HPDE6-E6E7 (cell line): ENCODE measurements around the gene PERCC1.
"Not testable (repeated sequence)": the region's sequence is repeated elsewhere in the genome, so short reads cannot be mapped to it uniquely, and the experiment has no call there.

Experiments used
- DNase-seq: peaks from one replicate; pipeline ENCODE4 v3.0.0; 2011; ENCODE audit warnings: missing footprints; ENCODE audit errors: extremely low spot score

The PERCC1 gene

DNA sequence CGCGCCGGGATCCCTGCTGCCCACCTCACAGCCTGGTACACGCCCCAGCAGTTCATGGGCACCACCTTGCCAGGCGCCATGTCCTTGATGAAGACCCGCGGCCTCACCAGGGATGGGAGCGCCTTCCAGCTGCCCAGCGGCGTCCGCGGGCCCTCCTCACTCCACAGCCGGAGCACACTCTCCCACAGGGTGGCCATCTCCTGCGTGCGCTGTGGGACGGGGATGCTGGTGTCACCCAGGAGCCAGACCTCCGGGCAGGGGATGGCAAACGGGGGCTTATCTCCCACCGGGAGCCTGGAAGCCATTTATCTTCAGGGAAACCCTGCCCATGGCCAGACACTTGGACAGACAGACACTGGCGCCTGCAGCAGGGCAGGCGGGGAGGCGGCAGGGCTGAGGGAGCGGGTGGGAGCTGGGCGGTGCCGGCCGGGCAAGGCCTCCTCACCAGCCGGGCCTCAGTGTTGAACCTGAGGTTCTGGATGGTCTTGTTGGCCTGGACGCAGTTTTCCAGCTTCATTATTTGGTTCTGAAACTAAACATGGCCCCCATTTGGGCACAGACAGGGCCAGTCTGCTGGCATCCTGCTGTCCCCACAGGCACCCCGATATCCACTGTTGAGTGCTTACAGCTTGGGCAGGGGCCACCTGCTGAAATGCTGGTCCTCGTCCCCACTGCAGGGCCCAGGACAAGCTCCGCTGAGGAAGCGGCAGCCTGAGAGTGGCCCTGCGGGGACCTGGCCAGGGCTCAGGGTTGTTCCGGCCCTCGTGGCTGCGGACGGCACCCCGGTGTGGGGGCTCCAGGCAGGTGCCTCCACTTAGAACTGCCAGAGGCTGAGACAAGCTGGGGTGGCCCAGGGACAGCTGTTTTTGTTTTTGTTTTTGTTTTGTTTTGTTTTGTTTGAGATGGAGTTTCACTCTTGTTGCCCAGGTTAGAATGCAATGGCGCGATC, 4.0 kb downstream of the PERCC1 start:
- no peak for DNase-seq

DNA sequence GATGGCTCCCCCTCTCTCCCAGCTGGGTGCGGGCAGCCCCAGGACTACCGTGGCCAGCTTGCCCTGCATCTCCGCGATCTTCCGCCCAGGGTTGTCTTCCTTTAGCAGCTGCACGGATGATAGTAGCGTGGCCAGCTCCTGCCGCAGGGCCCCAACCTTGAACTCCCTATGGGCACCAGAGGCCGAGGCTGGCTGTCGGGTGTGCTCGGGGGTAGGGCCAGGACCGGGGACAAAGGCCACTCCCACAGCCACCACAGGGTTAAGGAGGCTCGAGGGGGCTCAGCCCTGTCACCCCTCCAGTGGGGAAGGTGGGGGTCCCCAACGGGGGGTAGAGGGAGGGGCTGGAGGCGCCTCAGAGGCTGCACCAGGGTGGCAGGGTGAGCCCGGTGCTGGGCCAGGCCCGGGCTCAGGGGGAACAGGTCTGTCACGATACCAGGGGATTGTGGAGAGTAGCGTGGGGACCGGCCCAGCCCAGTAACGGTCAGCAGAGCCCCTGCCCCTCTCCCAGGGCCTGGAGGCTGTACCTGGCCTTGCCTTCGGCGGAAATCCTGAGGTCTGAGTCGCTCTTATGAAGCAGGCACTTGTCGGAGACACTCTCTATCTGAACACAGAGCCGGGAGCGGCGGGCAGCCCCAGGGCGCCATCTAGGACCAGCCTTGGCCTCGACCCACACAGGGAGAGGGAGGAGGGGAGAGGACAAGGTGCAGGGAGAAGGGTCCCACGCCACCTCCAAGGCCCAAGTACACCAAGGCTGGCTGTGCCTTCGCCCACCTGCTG, 5.2 kb downstream of the PERCC1 start:
- no peak for DNase-seq

DNA sequence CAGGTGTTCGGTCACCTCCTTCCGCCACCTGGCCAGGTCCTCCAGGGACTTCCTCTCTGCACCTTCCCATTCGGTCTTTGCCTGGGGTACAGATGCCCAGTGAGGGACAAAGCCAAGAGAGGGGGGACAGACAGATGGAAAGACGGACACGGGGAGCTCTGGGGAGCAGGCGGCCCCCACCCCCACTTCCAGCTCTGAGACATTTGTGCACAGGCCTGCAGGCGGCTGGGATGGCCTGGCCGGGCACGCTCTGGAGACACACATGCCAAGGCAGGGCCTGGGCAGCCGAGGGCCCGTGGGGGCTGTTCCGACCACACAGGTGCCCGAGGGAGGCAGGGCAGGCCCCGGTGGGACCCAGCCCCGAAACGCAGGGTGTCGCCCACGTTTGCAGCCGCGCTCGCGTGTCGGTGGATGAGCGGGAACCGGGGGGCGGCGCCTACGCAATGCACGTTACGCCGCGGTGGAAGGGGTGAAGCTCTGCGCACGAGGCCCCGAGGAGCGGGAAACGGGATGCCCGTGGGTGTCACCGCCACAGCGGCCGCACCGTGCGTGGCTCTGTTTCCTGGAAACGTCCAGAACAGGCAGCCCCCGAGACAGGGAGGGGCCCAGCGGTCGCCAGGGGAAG, 6.0 kb downstream of the PERCC1 start:
- DNase-seq = no peak

DNA sequence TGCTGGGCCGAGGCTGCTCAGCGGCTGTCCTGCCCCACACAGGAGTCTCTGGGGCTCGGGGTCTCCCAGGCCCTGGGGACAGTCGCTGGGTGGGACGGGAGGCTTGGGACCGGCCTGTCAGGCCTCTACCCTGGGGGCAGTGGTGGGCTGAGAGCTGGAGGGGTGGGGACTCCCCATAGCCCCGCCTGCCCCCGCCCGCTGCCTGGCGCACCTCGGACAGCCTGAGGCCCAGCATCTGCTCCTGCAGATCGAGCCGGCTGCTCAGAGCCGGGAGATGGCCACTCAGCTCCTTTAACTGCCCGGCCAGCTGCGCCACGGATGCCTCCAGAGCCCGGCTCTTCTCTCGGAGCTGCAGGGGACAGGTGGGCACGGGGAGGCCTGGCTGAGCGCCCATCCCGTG, 6.7 kb downstream of the PERCC1 start:
- DNase-seq = no peak

DNA sequence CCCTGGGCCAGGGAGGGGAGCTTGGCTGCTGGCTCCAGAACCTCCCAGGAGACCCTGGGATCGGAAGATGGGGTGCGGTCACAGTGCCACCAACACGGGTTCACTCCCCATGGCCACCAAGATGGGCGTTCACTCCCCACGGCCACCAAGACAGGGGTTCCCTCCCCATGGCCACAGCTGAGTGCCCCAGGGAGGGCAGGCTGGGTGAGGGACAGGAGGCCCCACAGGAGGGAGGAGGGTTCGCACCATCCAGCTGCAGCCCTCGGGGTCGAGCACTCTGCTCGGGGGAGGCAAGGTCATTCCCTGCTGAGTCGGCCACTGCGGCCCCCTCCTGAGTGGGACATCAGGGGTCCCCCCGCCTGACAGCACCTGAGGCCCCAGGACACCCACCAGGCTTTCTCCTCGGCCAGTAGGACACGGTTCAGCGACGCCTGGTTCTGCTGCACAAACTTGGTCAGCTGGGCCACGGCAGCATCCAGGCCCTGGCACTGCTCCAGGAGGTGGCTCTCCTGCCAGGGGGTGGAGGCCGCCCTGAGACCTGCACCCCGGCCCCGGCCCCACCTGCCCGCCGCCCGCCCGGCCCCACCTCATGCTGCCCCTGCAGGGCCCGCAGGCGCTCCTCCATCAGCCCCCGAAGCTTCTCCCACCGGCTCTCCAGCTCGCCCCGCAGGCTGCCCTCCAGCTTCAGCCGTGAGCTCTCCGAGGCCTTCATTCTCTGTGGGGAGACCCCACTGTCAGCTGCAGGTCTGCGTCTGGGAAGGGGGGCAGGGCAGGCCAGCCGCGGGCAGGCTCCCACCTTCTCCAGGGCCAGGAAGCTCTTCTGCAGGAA, 7.6 kb downstream of the PERCC1 start:
- no peak for DNase-seq

DNA sequence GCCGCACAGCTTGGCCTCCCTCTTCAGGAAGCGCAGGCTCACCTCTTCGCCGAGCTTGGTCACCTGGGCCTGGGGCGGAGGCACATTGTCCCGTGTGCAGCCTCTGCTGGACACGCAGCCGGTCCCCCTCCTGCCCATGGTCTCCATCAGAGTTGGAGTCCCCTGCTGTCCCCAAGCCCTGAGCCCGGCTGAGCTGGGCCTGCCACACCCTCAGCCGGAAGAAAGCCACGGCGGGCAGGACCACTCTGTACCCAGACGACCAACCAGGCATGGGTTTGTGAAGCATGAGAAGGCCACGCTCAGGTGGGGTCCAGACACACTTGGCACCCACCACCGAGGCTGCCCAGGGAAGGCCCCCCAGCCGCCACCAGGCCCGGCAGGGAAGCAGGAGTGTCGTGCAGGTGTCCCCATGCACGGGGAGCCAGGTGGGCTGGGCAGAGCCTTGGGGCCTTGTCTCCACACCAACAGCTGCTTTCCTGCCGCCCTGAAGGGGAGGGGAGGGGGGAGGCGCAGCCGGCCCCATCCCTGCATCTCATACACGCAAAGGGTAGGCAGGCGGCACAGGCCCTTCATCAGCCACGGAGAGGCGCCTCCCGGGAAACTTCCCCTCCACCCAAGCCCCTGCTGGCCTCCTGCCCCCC, 8.3 kb downstream of the PERCC1 start:
- DNase-seq = no peak

DNA sequence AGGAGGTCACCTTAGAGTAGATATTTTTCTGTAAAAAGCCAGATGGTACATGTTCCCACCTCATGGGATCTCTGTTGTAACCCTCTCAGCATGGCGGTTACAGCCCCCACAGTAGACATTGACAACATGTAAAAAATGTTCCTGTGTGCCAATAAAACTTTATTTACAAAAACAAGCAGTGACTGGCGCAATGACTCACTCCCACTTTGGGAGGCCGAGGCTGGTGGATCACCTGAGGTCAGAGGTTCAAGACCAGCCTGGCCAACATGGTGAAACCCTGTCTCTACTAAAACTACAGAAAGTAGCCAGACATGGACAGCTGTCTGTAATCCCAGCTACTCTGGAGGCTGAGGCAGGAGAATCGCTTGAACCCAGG, 8.8 kb downstream of the PERCC1 start:
- DNase-seq = not testable (repeated sequence)

DNA sequence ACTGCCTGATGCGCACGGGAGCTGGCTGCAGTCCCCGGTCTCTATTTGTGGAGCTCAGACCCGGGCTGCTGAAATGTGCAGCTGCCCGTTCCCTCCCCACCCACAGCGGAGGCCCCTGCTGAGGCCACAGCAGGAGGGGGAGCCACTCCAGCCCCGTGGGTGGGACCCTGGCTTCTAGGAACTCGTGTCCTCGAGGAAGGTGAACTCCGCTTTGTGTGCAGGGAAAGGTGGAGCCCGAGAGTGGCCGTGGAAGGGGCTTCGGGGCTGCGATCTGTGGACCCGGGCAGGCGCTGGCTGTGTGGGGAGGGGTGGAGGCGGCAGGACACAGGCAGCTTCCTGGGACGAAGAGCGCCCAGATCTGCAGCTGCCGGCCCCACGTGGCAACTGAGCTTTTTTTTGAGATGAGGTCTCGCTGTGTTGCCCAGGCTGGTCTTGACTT, 10.5 kb downstream of the PERCC1 start:
- DNase-seq = no peak

DNA sequence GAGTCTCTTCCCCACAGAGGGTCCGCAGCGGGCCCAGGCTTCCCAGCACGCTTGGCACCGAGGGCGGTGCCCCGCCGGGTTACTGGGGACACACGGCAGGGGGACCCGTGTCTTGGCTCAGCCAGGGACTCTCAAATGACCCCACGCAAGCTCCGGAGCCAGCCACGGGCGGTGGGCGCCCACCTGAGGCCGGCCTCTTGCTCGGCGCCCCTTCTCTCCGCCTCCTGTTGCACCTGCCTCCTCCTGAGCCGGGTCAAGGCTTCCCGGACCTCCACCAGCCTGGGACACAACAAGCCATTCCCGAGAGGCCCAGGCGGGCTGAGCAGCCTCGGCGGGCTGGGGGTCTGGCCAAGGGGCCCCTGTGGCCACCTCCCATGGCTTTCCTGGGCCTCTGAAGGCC, 11.8 kb downstream of the PERCC1 start:
- DNase-seq = no peak

DNA sequence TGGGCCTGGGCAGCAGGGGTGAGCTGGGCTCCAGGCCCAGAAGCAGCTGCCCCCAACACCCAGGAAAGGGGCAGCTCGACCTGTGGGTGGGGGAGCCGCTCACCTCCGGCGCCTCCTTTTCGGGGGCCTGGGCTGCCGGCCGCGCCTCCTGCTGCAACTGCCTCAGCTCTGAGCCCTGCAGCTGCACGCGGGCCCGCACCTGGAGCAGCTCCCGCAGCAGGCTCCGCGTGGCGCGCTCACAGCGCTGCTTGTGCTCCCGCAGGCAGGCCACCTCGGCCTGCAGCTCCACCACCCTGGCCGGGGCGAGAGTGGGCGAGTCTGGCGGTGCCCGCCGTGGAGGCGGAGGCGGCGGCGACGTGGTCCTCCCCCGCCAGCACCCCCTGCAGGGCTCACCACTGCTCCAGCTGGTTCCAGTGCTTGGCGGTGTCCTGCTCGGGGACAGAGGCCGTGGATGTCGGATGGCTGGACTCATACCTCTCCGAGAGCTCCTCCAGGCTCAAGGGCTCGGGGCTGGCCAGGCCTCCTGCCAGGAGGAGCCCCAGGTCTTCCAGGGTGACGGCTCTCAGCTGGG, 12.6 kb downstream of the PERCC1 start:
- DNase-seq = no peak

DNA sequence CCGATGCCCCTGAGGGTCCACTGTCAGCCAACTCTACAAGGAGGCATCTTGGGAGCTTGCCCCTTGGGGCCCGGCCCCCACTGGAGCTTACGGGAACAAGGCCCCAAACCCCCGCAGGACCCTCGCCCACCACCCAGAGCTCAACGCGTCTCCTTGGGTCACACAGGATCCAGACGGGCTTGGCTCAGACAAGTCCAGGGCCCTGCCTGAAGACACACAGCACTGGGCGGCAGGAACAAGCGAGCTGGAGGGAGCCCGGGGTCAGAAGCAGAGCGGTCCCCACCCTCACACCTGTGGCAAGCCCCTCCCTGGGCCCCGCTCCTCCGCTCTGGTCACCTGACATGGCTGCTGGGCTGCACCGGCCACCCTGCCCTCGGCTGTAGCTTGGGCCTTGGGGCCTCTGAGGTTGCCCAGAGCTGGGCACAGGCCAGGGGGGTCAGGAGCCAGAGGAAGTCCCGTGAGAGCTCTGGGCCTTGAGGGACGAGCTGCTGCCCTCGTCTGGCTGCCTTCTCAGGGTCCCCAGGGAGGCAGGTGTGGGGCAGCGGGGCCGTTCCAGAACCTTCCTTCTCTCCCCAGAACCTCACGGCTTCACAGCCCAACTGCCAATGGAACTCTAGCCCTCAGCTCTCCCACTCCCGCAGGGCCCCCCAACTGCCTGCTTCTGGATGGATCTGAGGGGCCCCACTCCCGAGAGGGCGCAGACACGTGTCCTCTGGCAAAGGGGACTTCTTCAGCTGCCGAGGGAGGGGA, 13.3 kb downstream of the PERCC1 start, which contains the start of gene CCDC154:
CCDC154 (minus strand) TSS at position 577 of the 750 bp plus-strand sequence; CDS start at position 343, 234 bp downstream.
- DNase-seq = no peak

DNA sequence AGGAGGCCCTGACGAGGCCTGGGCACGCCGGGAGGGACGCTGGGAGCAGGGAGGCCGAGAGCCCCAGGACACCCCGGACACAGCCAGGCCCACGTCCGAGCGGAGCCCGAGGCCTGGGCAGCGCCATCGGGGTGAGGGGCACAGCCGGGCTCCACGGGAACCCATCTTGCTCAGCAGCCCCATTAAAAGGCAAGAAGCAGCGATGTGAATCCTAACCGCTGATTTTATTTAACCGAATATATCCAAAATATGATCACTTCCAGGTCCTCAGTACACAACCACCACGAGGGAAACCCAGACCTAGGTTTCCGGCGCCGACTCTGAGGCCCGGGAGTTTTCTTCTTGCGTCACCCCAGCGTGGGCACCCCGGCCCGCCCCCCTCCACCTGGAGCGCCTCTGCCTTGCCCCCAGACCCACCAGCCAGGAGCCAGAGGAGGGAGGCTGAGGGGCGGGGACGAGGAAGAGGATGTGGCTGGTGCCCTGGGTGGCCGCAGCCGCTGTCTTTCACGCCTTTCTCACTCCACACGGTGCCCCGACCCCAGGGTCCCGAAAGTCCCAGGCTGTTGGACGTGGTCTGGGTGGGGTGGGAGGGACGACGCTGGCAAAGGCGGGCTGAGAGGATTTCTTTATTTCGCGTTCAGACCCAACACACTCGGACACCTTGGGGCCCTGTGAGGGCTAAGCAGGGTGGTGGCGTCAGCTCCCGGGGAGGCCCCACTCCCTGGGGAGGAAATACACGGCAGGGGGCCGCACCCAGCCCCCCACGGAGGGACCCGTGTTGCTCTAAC, 14.0 kb downstream of the PERCC1 start:
- no peak for DNase-seq

DNA sequence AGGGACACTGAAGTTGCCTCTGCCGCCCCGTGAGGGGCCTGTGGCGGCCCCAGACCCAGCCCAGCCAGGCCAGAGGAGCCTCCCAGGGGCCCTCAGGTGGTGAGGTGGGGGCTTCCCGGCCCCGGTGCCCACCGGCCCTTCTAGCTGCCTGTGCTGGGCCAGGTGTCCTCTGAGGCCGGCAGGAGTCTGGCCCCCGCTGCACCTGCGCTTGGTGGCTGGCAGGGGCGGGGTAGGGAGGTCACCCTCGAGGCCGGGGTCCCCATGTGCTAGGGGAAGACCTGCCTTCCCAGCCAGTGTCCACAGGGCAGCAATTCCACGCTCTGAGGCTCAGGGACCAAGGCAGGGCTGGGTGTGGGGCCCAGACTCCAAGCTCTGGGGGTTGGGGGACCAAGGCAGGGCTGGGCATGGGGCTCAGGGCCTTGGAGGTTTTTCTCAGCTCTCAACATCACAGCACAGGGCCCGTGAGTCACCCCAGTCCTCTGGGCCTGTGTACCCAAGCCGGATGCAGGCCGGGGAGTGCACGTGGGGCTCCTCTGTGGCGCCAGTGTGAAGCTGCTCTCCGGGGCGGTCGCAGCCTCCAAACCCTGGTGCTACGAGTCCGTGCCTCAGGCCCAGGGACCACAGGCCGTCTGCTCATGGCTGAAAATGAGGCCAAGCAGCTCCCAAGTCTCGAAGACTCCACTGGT, 14.8 kb downstream of the PERCC1 start:
- no peak for DNase-seq

DNA sequence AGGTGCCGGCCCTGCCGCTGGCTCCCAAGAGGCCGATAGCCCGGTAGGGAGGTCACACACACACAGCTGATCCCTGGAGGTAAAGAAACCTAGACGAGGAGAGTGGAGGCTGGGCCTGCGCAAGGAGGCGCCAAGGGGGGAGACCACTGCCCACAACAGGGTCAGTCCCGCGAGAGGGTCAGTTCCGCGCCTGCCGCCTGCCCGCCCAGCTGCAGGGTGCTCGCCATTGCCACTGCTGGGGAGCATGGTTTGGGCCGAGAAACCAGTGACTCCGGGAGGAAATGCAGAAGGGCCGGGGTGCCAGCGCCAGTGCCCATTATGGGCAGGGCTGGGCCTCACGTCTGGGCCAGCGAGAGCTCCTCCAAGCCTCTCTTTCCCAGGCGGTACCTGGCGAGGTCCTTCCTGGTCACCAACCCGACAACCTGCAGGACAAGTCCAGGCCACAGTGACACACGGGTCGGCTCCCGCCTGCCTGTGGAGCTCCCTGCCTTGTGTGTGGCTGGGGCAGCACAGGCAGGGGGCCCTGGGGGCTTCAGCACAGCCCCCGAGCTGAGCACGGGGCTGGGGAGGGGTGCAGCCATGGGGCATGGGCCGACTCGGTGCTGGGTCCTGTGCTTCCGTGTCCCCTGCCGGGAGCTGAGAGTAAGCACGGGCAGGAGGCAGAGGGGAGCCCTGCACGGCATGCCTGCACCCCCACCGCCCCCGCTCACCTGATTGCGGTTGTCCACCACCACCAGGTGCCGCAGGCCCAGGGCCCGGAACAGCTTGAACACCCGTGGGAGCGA, 15.6 kb downstream of the PERCC1 start:
- DNase-seq = no peak

DNA sequence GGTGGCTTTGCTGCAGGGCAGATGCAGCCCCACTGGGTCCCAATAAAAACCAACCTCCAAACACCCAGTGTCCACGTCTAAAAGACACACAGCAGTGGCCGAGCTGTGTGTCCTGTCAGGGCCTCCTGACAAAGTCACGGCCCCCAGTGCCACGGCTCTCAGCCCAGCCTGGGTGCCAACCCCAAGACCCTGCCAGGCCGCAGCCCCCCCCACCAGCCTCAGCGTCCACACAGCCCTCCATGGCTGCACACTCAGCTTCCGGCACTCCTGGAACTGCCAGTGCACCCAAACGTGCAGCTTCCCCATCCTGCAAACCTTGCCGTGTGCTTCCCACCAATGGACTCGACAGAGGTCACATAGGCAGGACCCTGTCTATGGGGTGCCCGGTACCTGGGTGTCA, 17.1 kb downstream of the PERCC1 start:
- no peak for DNase-seq

DNA sequence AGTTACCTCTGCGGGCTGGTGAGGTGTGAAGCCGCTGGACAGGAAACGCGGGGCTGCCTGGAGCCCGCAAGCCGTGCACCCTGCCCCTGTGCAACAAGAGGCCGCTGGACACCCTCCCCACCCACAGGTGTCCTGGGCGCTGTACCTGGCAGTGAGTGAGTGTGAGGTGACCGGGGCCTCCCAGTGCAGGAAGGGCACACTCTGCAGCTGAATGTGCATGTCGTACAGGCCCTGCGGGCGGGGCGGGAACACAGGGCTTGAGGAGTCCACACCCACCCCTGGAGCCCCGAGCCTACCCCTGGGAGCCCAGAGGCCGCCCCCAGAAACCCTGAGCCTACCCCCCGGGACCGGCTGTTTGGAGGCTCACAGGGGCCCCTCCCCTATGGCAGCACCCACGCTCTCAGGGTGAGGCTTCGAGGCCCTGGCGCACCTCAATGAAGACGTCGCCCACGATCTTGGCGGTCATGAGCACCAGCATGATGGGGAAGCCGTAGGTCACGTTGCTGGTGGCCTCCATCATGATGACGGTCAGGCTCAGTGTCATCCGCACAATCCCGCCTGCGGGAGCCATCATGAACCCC, 17.7 kb downstream of the PERCC1 start:
- DNase-seq = no peak

DNA sequence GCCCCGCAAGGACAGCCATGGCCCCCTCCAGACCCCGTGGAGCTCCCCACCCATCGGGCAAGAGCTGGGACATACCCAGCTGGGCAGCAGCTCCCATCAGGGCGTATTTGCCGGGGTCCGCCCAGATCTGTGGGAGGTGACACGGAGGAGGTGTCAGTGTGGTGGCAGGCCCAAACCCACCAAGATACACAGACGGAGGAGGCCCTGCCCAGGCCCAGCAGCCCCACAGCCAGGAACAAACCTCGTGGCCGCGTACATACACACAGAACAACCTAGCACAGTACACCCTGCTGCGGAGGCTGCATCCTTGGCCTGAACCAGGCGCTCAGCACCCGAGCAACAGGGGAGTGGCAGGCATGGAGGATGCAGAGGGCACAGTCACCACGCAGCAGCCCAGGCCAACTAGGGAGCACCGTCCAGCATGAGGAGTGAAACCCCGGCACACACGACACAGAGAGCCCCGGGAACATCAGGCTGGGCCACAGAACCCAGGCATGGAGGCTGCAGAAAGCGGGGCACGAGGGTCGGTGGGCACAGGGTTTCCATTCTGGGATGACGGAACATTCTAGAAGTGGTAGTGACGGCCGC, 18.4 kb downstream of the PERCC1 start:
- DNase-seq = no peak
